Measurements from ENCODE around the gene EEFSEC.

EEFSEC gene

GRCh38 chr3:128457937-128458336 lies 304.7 kb downstream of the EEFSEC start:
- H3K27ac ChIP-seq, result no peak overlapping the region
- TF ChIP-seq CTCF (IDR thresholded peaks at IDR 0.05) (no peak), ZFX (IDR thresholded peaks at IDR 0.05; ENCODE audit: borderline replicate concordance) (no peak)
